Measurements from ENCODE around the gene LRRC25. TPM values are rescaled to one million over a fixed set of nuclear protein-coding genes. Genes with fewer than 3 reads are reported as not detected.

Gene LRRC25
- total and polyA plus RNA-seq, 10 of the 15 experiments (the other 5 are each of a cell fraction or from before 2014, with no cell fraction given), result 0.38 to 2.9 (median 1.2) TPM

- TF ChIP-seq RELB (IDR thresholded peaks at IDR 0.05; ENCODE audit: low read depth), result 0 out of 2 replicates have a peak, but pooled peaks have one; percentile 11
- no peak for TF ChIP-seq HSF1 (IDR thresholded peaks at IDR 0.05; ENCODE audit: low read depth, low read length)
- 0 out of 2 replicates have a peak, but pooled peaks have one; percentile 21 for TF ChIP-seq IRF4 (IDR thresholded peaks at IDR 0.05; ENCODE audit: low read depth, low read length)
- peak; percentile 69 for TF ChIP-seq CUX1 (IDR thresholded peaks at IDR 0.05; ENCODE audit: insufficient replicate concordance, low read depth, low read length)
- peak; percentile 89 for TF ChIP-seq POLR2AphosphoS5 (IDR thresholded peaks at IDR 0.05; ENCODE audit: low read length)
- peak; percentile 45 for TF ChIP-seq NKRF (conservative IDR thresholded peaks at IDR 0.05)
- TF ChIP-seq CBX5 (IDR thresholded peaks at IDR 0.05; ENCODE audit: low read depth), result no peak
- peak; percentile 92 for TF ChIP-seq USF2 (IDR thresholded peaks at IDR 0.05; ENCODE audit: borderline replicate concordance, low read depth, low read length)
- peak; percentile 93 for TF ChIP-seq SMARCA5 (IDR thresholded peaks at IDR 0.05)
- peak; percentile 92 for TF ChIP-seq PAX5 (IDR thresholded peaks at IDR 0.05; ENCODE audit: borderline replicate concordance, low read depth, low read length)
- peak; percentile 95 for TF ChIP-seq TCF12 (IDR thresholded peaks at IDR 0.05; ENCODE audit: low read depth, low read length)
- TF ChIP-seq ESRRA (IDR thresholded peaks at IDR 0.05; ENCODE audit: low read length), result no peak
- peak; percentile 4; the same call in 1 of the 2 replicates for TF ChIP-seq FOXM1 (IDR thresholded peaks at IDR 0.05; ENCODE audit: low read depth, low read length)
- TF ChIP-seq NR2F1 (conservative IDR thresholded peaks at IDR 0.05), result no peak
- no peak for TF ChIP-seq SMAD5 (IDR thresholded peaks at IDR 0.05; ENCODE audit: low read depth)
Measured at GRCh38 chr19:18373892-18374629, 23.4 kb downstream of the LRRC25 start (continued).
